ENCODE data around the gene PNPLA8.
A peak's percentile ranks its signal among the peaks of the same experiment; 100 is the strongest.
"Not testable (repeated sequence)": the region's sequence is repeated elsewhere in the genome, so short reads cannot be mapped to it uniquely, and the experiment has no call there.

PNPLA8 gene

GRCh38 chr7:108525985-108526767 lies at the start of gene PNPLA8:
Gene PNPLA8 (minus strand): TSS chr7:108526135. CDS start chr7:108515491, 10,644 bp downstream.
- peak; percentile 96 for DNase-seq (ENCODE audit: low spot score)

- DNase-seq (ENCODE audit: low spot score): no peak
These were observed 49.2 kb upstream of the PNPLA8 start for GRCh38 chr7:108575156-108575555.

GRCh38 chr7:108572480-108572879 lies 46.5 kb upstream of the PNPLA8 start:
- no peak for DNase-seq (ENCODE audit: low spot score)

GRCh38 chr7:108570146-108570755 lies 44.3 kb upstream of the PNPLA8 start:
- peak; percentile 31 for DNase-seq (ENCODE audit: low spot score)

- DNase-seq (ENCODE audit: low spot score): peak; percentile 96
These were observed 43.6 kb upstream of the PNPLA8 start, which contains the start of the genes DNAJB9 and THAP5 for GRCh38 chr7:108569381-108570145. Gene DNAJB9 (plus strand): TSS chr7:108569874. CDS start chr7:108571727, 1,853 bp downstream. Gene THAP5 (minus strand): TSS chr7:108569706. CDS start chr7:108569569, 137 bp downstream.

- no peak for DNase-seq (ENCODE audit: low spot score)
These were observed 43.0 kb upstream of the PNPLA8 start for GRCh38 chr7:108568801-108569380.

GRCh38 chr7:108565987-108566386 lies 40.1 kb upstream of the PNPLA8 start:
- DNase-seq (ENCODE audit: low spot score): no peak

GRCh38 chr7:108561047-108561619 lies 35.2 kb upstream of the PNPLA8 start:
- DNase-seq (ENCODE audit: low spot score): peak; percentile 26

GRCh38 chr7:108559253-108559652 lies 33.3 kb upstream of the PNPLA8 start:
- no peak for DNase-seq (ENCODE audit: low spot score)

- DNase-seq (ENCODE audit: low spot score): no peak
These were observed 31.7 kb upstream of the PNPLA8 start for GRCh38 chr7:108557617-108558016.

- DNase-seq (ENCODE audit: low spot score): no peak
These were observed 31.3 kb upstream of the PNPLA8 start for GRCh38 chr7:108557191-108557590.

- not testable (repeated sequence) for DNase-seq (ENCODE audit: low spot score)
These were observed 30.7 kb upstream of the PNPLA8 start for GRCh38 chr7:108556665-108557064.

- DNase-seq (ENCODE audit: low spot score): not testable (repeated sequence)
These were observed 22.4 kb upstream of the PNPLA8 start for GRCh38 chr7:108548141-108548896.

- no peak for DNase-seq (ENCODE audit: low spot score)
These were observed 15.5 kb upstream of the PNPLA8 start for GRCh38 chr7:108541478-108541877.

- not testable (repeated sequence) for DNase-seq (ENCODE audit: low spot score)
These were observed 12.8 kb upstream of the PNPLA8 start for GRCh38 chr7:108538685-108539084.

GRCh38 chr7:108538236-108538635 lies 12.3 kb upstream of the PNPLA8 start:
- DNase-seq (ENCODE audit: low spot score): not testable (repeated sequence)

- DNase-seq (ENCODE audit: low spot score): no peak
These were observed 11.3 kb upstream of the PNPLA8 start for GRCh38 chr7:108537229-108537628.

- no peak for DNase-seq (ENCODE audit: low spot score)
These were observed 9.8 kb upstream of the PNPLA8 start for GRCh38 chr7:108535744-108536143.

- no peak for DNase-seq (ENCODE audit: low spot score)
These were observed 9.3 kb upstream of the PNPLA8 start for GRCh38 chr7:108535257-108535656.

- no peak for DNase-seq (ENCODE audit: low spot score)
These were observed 7.8 kb upstream of the PNPLA8 start for GRCh38 chr7:108533712-108534111.

GRCh38 chr7:108529341-108529740 lies 3.4 kb upstream of the PNPLA8 start:
- no peak for DNase-seq (ENCODE audit: low spot score)

All from AG08396 (cell line).